GM23338 (cell line): Measurements from ENCODE around the gene KIRREL3. TPM values are rescaled to one million over a fixed set of nuclear protein-coding genes. Genes with fewer than 3 reads are reported as not detected.

ENCODE experiments used
- ATAC-seq: fragments of 200-7000 bp; cut with Tn5 transposase; 3 replicates; pipeline ENCODE4 v1.9.1; 2020
- DNase-seq: peaks from one replicate; pipeline ENCODE4 v3.0.0-alpha.2; 2015; ENCODE audit warnings: low spot score
- H2AFZ ChIP-seq: fragments of 200-600 bp; sonication (generic); 2 replicates; pipeline ENCODE4 v1.8.0; 2016; ENCODE audit warnings: antibody characterized with exemption, mild to moderate bottlenecking, moderate library complexity
- H3F3A ChIP-seq: fragments of 200-600 bp; sonication (generic); replicated peaks from 2 replicates; pipeline ENCODE4 v1.8.0; 2017; ENCODE audit warnings: antibody characterized with exemption, mixed run types, low read depth
- H3K27ac ChIP-seq: fragments of 200-600 bp; sonication (generic); 2 replicates; pipeline ENCODE4 v1.6.1; 2016; ENCODE audit warnings: low read depth
- H3K27me3 ChIP-seq: fragments of 200-600 bp; sonication (generic); 2 replicates; pipeline ENCODE4 v1.8.0; 2016; ENCODE audit warnings: mild to moderate bottlenecking, mixed run types, moderate library complexity; ENCODE audit not compliant: insufficient read depth
- H3K36me3 ChIP-seq: fragments of 200-600 bp; sonication (generic); 2 replicates; pipeline ENCODE4 v1.8.0; 2016; ENCODE audit warnings: mild to moderate bottlenecking; ENCODE audit not compliant: insufficient read depth
- H3K4me1 ChIP-seq: fragments of 200-600 bp; sonication (generic); 2 replicates; pipeline ENCODE4 v1.8.0; 2016; ENCODE audit warnings: mild to moderate bottlenecking, moderate library complexity; ENCODE audit not compliant: insufficient read depth
- H3K4me2 ChIP-seq: fragments of 200-600 bp; sonication (generic); 2 replicates; pipeline ENCODE4 v1.7.1; 2017; ENCODE audit warnings: mixed run types
- H3K4me3 ChIP-seq: fragments of 200-600 bp; sonication (generic); 2 replicates; pipeline ENCODE4 v1.6.1; 2016; ENCODE audit warnings: mixed run types
- H3K79me2 ChIP-seq: fragments of 200-600 bp; sonication (generic); replicated peaks from 2 replicates; pipeline ENCODE4 v1.8.0; 2017; ENCODE audit warnings: mild to moderate bottlenecking; ENCODE audit not compliant: insufficient read depth
- H3K9me2 ChIP-seq: fragments of 200-600 bp; sonication (generic); 2 replicates; pipeline ENCODE4 v1.8.0; 2017; ENCODE audit not compliant: insufficient read depth
- H4K20me1 ChIP-seq: fragments of 200-600 bp; sonication (generic); replicated peaks from 2 replicates; pipeline ENCODE4 v1.8.0; 2017; ENCODE audit warnings: mild to moderate bottlenecking; ENCODE audit not compliant: insufficient read depth
- H3K27ac Mint-ChIP-seq: 2 replicates; pipeline ENCODE4 v1.8.0; 2020; ENCODE audit warnings: inconsistent platforms, mild to moderate bottlenecking, moderate library complexity, mixed read lengths
- H3K27me3 Mint-ChIP-seq: 3 replicates; pipeline ENCODE4 v1.8.0; 2022; ENCODE audit warnings: low read depth, mild to moderate bottlenecking, moderate library complexity, mixed read lengths, inconsistent platforms; ENCODE audit not compliant: insufficient read depth, poor library complexity
- H3K36me3 Mint-ChIP-seq: 3 replicates; pipeline ENCODE4 v1.8.0; 2021; ENCODE audit warnings: low read depth, mild to moderate bottlenecking, inconsistent platforms, moderate library complexity, mixed read lengths
- H3K4me1 Mint-ChIP-seq: 3 replicates; pipeline ENCODE4 v1.8.0; 2020; ENCODE audit warnings: mild to moderate bottlenecking, inconsistent platforms, mixed read lengths
- H3K4me3 Mint-ChIP-seq: 3 replicates; pipeline ENCODE4 v1.8.0; 2021; ENCODE audit warnings: moderate library complexity, mild to moderate bottlenecking, inconsistent platforms, mixed read lengths
- H3K9me3 Mint-ChIP-seq: 3 replicates; pipeline ENCODE4 v1.8.0; 2020; ENCODE audit warnings: moderate library complexity, mild to moderate bottlenecking, inconsistent platforms, mixed read lengths
- EZH2phosphoT487 ChIP-seq: fragments of 200-600 bp; sonication (generic); IDR thresholded peaks from one replicate; pipeline ENCODE4 v1.8.1; 2018; ENCODE audit warnings: antibody characterized with exemption; ENCODE audit not compliant: unreplicated experiment
- JUNB ChIP-seq: IDR thresholded peaks from one replicate; pipeline ENCODE4 v1.6.1; 2016; ENCODE audit warnings: antibody characterized with exemption; ENCODE audit not compliant: unreplicated experiment
- POLR2AphosphoS5 ChIP-seq: IDR thresholded peaks from 2 replicates; pipeline ENCODE4 v1.6.1; 2016; ENCODE audit warnings: antibody characterized with exemption, low read depth
- REST ChIP-seq: IDR thresholded peaks from one replicate; pipeline ENCODE4 v1.6.1; 2018; ENCODE audit warnings: antibody characterized with exemption; ENCODE audit not compliant: unreplicated experiment
- STAT1 ChIP-seq: IDR thresholded peaks from one replicate; pipeline ENCODE4 v1.6.1; 2016; ENCODE audit warnings: antibody characterized with exemption; ENCODE audit not compliant: unreplicated experiment
- ZNF114 ChIP-seq: fragments of 250-450 bp; sonication (Bioruptor Pico); IDR thresholded peaks from 2 replicates; pipeline ENCODE4 v1.5.0; 2020; ENCODE audit warnings: mild to moderate bottlenecking, moderate library complexity
- ZNF331 ChIP-seq: fragments of 250-450 bp; sonication (Bioruptor Pico); IDR thresholded peaks from 2 replicates; pipeline ENCODE4 v1.5.0; 2020; ENCODE audit warnings: low read depth, mild to moderate bottlenecking, moderate library complexity
- polyA plus RNA-seq: library from polyadenylated mRNA; unstranded; fragments of >200 nt; fragmentation: Nextera tagmentation; extraction: Ambion mirVana; gene quantifications from 2 replicates; pipeline ENCODE4 v1.2.1, GENCODE V29; 2016
- total RNA-seq: library from RNA; depleted of rRNA; stranded (reverse); fragments of >200 nt; shearing (Covaris generic); gene quantifications from 2 replicates; pipeline ENCODE4 v1.2.3, GENCODE V29; 2014
- TF ChIP-seq, protein P1 (sequence below): IDR thresholded peaks from 2 replicates; pipeline ENCODE4 v1.6.1; 2016; ENCODE audit warnings: antibody characterized with exemption
- TF ChIP-seq, protein P2 (sequence below), 2 experiments: fragments of 200-600 bp in 1 of 2; sonication (generic) in 1 of 2; conservative IDR thresholded peaks; 2 replicates each; pipeline versions ENCODE4 v1.5.1 to v1.6.1; 2016 to 2017; ENCODE audit warnings: antibody characterized with exemption in 2 of 2, low read depth in 2 of 2, mild to moderate bottlenecking in 2 of 2, moderate library complexity in 1 of 2

KIRREL3 gene
- total and polyA plus RNA-seq, 2 experiments from 2014 or later: 0.13 to 1.5 TPM

DNA sequence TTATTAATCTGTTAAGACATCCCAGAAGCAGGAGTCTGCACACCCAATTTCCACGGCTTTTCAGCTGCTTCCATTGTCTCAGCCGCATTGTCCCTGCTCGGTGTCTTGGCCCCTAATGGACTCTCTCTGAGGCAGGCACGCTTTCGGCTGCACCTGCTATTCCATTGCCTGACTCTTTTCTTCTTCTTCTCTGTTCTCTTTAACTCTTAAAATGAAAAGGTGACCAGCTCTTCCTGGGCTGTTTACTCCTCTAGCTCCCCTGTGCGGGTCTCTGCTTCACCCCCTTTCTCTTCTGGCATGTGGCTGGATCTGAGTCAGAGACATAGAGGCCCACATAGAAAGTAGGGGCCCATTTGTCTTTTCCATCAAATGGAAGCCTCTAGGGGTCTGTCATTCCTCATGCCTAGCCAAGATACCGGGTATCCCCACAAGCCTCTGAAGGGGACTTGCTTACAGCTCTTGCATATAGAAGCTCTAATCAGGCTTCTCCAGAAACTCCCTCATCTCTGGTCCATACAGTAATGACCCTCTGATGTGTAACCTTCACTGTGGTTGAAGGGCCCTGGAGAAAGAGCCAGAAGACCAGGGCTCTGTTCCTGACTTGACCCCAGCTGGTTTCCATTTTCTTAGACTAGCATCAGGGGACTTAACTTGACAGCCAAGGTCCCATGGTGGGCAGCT, 401.2 kb downstream of the KIRREL3 start:
- H3K27ac ChIP-seq: no peak overlapping the region
- no peak overlapping the region for H3K4me2 ChIP-seq
- no peak overlapping the region for H3K4me3 Mint-ChIP-seq

More for the DNA sequence above, 401.2 kb downstream of the KIRREL3 start:
- no peaks in the 10 kb centered on the region; the same call in 1 of the 2 replicates for H3K9me2 ChIP-seq
- TF ChIP-seq, protein P1, sequence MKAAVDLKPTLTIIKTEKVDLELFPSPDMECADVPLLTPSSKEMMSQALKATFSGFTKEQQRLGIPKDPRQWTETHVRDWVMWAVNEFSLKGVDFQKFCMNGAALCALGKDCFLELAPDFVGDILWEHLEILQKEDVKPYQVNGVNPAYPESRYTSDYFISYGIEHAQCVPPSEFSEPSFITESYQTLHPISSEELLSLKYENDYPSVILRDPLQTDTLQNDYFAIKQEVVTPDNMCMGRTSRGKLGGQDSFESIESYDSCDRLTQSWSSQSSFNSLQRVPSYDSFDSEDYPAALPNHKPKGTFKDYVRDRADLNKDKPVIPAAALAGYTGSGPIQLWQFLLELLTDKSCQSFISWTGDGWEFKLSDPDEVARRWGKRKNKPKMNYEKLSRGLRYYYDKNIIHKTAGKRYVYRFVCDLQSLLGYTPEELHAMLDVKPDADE: no peak
- TF ChIP-seq, protein P2, sequence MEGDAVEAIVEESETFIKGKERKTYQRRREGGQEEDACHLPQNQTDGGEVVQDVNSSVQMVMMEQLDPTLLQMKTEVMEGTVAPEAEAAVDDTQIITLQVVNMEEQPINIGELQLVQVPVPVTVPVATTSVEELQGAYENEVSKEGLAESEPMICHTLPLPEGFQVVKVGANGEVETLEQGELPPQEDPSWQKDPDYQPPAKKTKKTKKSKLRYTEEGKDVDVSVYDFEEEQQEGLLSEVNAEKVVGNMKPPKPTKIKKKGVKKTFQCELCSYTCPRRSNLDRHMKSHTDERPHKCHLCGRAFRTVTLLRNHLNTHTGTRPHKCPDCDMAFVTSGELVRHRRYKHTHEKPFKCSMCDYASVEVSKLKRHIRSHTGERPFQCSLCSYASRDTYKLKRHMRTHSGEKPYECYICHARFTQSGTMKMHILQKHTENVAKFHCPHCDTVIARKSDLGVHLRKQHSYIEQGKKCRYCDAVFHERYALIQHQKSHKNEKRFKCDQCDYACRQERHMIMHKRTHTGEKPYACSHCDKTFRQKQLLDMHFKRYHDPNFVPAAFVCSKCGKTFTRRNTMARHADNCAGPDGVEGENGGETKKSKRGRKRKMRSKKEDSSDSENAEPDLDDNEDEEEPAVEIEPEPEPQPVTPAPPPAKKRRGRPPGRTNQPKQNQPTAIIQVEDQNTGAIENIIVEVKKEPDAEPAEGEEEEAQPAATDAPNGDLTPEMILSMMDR (conservative IDR thresholded peaks at IDR 0.05; ENCODE audit: low read depth in 2 of 2): no peak
- TF ChIP-seq ZNF331 (no peak), STAT1 (no peak), POLR2AphosphoS5 (no peak), ZNF114 (no peak), JUNB (no peak), EZH2phosphoT487 (no peak), REST (no peak)
- H3K9me3 Mint-ChIP-seq: peaks cover 6% of the 10 kb centered on the region
- H3K4me3 ChIP-seq: no peak overlapping the region
- H3K27me3 ChIP-seq: no peaks in the 10 kb centered on the region
- no peaks in the 10 kb centered on the region for H3K36me3 Mint-ChIP-seq
- no peaks in the 10 kb centered on the region for H3K36me3 ChIP-seq
- H3K79me2 ChIP-seq: no peaks in the 10 kb centered on the region
- peaks cover 20% of the 10 kb centered on the region for H3K4me1 ChIP-seq
- H2AFZ ChIP-seq: no peak overlapping the region
- no peak for DNase-seq
- no peaks in the 10 kb centered on the region for H3F3A ChIP-seq
- no peaks in the 10 kb centered on the region for H4K20me1 ChIP-seq
- no peak for ATAC-seq
- H3K4me1 Mint-ChIP-seq: peaks cover 25% of the 10 kb centered on the region
- H3K27ac Mint-ChIP-seq: no peak overlapping the region
- H3K27me3 Mint-ChIP-seq: peaks cover 15% of the 10 kb centered on the region
